Kidney (tissue), 14 donors: ENCODE results near the gene C2CD4B. TPM values are rescaled to one million over a fixed set of nuclear protein-coding genes. Genes with fewer than 3 reads are reported as not detected.

Experiments used
- DNase-seq, 5 donors: peaks; one replicate each; pipeline ENCODE4 v3.0.0-alpha.2; 2013 to 2020
- FAIRE-seq: peaks from 2 replicates; lab custom pipeline; 2012; peaks lifted over from hg19 to GRCh38; lab: Jason Lieb, UNC
- H3K27ac ChIP-seq, 2 donors: one replicate each; pipeline ENCODE4 v1.7.0; 2013; ENCODE audit warnings: low read depth in 2 of 2, low read length in 2 of 2, inconsistent platforms in 1 of 2
- H3K27me3 ChIP-seq: one replicate; pipeline ENCODE4 v1.7.1; 2013; ENCODE audit warnings: low read length, inconsistent platforms; ENCODE audit not compliant: control insufficient read depth, insufficient read depth
- H3K36me3 ChIP-seq, 3 donors: one replicate each; pipeline versions ENCODE4 v1.7.0 to v1.7.1; 2013; ENCODE audit warnings: low read length in 3 of 3, control low read depth in 1 of 3, inconsistent platforms in 1 of 3; ENCODE audit not compliant: insufficient read depth in 3 of 3, control insufficient read depth in 2 of 3
- H3K4me1 ChIP-seq, 3 donors: one replicate each; pipeline versions ENCODE4 v1.7.0 to v1.7.1; 2013; ENCODE audit warnings: low read length in 3 of 3, inconsistent platforms in 1 of 3, low read depth in 1 of 3; ENCODE audit not compliant: control insufficient read depth in 2 of 3, insufficient read depth in 2 of 3
- H3K4me3 ChIP-seq, 3 donors: one replicate each; pipeline versions ENCODE4 v1.7.0 to v1.8.1; 2013; ENCODE audit warnings: low read length in 3 of 3, control low read depth in 1 of 3, inconsistent platforms in 1 of 3
- H3K9ac ChIP-seq, 3 donors: one replicate each; pipeline versions ENCODE4 v1.7.0 to v1.7.1; 2013; ENCODE audit warnings: low read length in 3 of 3, control low read depth in 1 of 3, inconsistent platforms in 1 of 3
- H3K9me3 ChIP-seq, 3 donors: one replicate each; pipeline versions ENCODE4 v1.7.0 to v1.7.1; 2013; ENCODE audit warnings: low read length in 3 of 3, control low read depth in 1 of 3, inconsistent platforms in 1 of 3; ENCODE audit not compliant: control insufficient read depth in 2 of 3, insufficient read depth in 1 of 3
- CTCF ChIP-seq: IDR thresholded peaks from 3 replicates; pipeline ENCODE4 v1.5.1; 2012; ENCODE audit warnings: mild to moderate bottlenecking, moderate library complexity, borderline replicate concordance; ENCODE audit not compliant: insufficient read depth; ENCODE audit errors: extremely low read depth
- intact Hi-C: fragments of 100-400 bp; cut with DNase I; formaldehyde crosslinking; loops from one replicate; pipeline ENCODE4 v1.11.1; 2022
- polyA plus RNA-seq: library from polyadenylated mRNA; stranded (reverse); fragments of 350-450 nt; fragmentation: Illumina TruSeq; extraction: RNeasy Lipid Tissue Mini Kit (QIAGEN cat#74804); gene quantifications from one replicate; pipeline ENCODE4 v1.2.3, GENCODE V29; 2014; ENCODE audit warnings: low read depth, low replicate concordance; ENCODE audit not compliant: insufficient read depth
- total RNA-seq: library from RNA; stranded (reverse); fragmentation: NEBNext Ultra II Directional; extraction: Animal tissue kit (Norgen Biotek cat#: 25700); gene quantifications from one replicate; pipeline ENCODE4 v1.2.1, GENCODE V29; 2021
- donor health status: control.
- donor health status: control.
- donor health status: control.
- donor health status: control.
- donor health status: control.
- donor health status: DM: yes; HTN: yes; CAD: no.
- donor health status: Normal renal cell carcinoma (clear cell type).

C2CD4B gene
- total and polyA plus RNA-seq, 2 donors from 2014 or later = 0.26 to 4.2 TPM

GRCh38 chr15:62209821-62210220, 44.7 kb upstream of the C2CD4B start:
- Histone ChIP-seq H3K9me3 (peaks cover 0 to 4% (median 0%) of the 10 kb centered on the region in 3 donors), H3K4me3 (no peak overlapping the region), H3K36me3 (no peaks in the 10 kb centered on the region), H3K27me3 (no peaks in the 10 kb centered on the region), H3K27ac (no peak overlapping the region), H3K9ac (no peak overlapping the region), H3K4me1 (no peaks in the 10 kb centered on the region)
- DNase-seq (peak in 2 of 5 donors; percentile 15 to 17), FAIRE-seq (no peak)
- no peak for TF ChIP-seq CTCF
- intact Hi-C loops = no loop called here

GRCh38 chr15:62209322-62209721, 44.2 kb upstream of the C2CD4B start:
- Histone ChIP-seq H3K27me3 (no peaks in the 10 kb centered on the region), H3K9me3 (peaks cover 0 to 4% (median 0%) of the 10 kb centered on the region in 3 donors), H3K4me1 (no peaks in the 10 kb centered on the region), H3K36me3 (no peaks in the 10 kb centered on the region), H3K9ac (no peak overlapping the region), H3K27ac (no peak overlapping the region), H3K4me3 (no peak overlapping the region)
- no peak for TF ChIP-seq CTCF
- FAIRE-seq = no peak
- intact Hi-C loops = no loop called here
- DNase-seq = peak in 1 of 5 donors; percentile 3

GRCh38 chr15:62208884-62209283, 43.8 kb upstream of the C2CD4B start:
- no peak for DNase-seq
- FAIRE-seq = no peak
- no peaks in the 10 kb centered on the region for H3K36me3 ChIP-seq
- no peak overlapping the region for H3K27ac ChIP-seq
- H3K4me3 ChIP-seq = no peak overlapping the region
- intact Hi-C loops = no loop called here
- TF ChIP-seq CTCF = no peak
- H3K27me3 ChIP-seq = no peaks in the 10 kb centered on the region
- no peaks in the 10 kb centered on the region for H3K4me1 ChIP-seq
- peaks cover 0 to 4% (median 0%) of the 10 kb centered on the region in 3 donors for H3K9me3 ChIP-seq
- no peak overlapping the region for H3K9ac ChIP-seq

- no peak for FAIRE-seq
- H3K4me1 ChIP-seq = no peaks in the 10 kb centered on the region
- H3K4me3 ChIP-seq = no peak overlapping the region
- no peak for DNase-seq
- H3K27me3 ChIP-seq = no peaks in the 10 kb centered on the region
- peaks cover 0 to 4% (median 0%) of the 10 kb centered on the region in 3 donors for H3K9me3 ChIP-seq
- intact Hi-C loops = no loop called here
- no peak overlapping the region for H3K9ac ChIP-seq
- TF ChIP-seq CTCF = no peak
- H3K36me3 ChIP-seq = no peaks in the 10 kb centered on the region
- H3K27ac ChIP-seq = no peak overlapping the region
These were observed 43.3 kb upstream of the C2CD4B start for GRCh38 chr15:62208367-62208766.
